CD1c-positive myeloid dendritic cell (primary cell): ENCODE measurements around the gene POU5F1.
"Not testable (repeated sequence)": the region's sequence is repeated elsewhere in the genome, so short reads cannot be mapped to it uniquely, and the experiment has no call there.

Source experiments
- DNase-seq: peaks from one replicate; pipeline ENCODE4 v3.0.0-alpha.2; 2016; ENCODE audit errors: extremely low spot score

Gene POU5F1

GRCh38 chr6:31190488-31190887 is 20.0 kb upstream of the POU5F1 start:
- DNase-seq: no peak

GRCh38 chr6:31189223-31189622 is 18.7 kb upstream of the POU5F1 start:
- not testable (repeated sequence) for DNase-seq

GRCh38 chr6:31187780-31188194 is 17.3 kb upstream of the POU5F1 start:
- no peak for DNase-seq

- DNase-seq: no peak
Observed at GRCh38 chr6:31186052-31186734, 15.7 kb upstream of the POU5F1 start.

GRCh38 chr6:31185695-31186051 is 15.2 kb upstream of the POU5F1 start:
- not testable (repeated sequence) for DNase-seq

GRCh38 chr6:31183859-31184258 is 13.4 kb upstream of the POU5F1 start:
- not testable (repeated sequence) for DNase-seq

GRCh38 chr6:31183287-31183686 is 12.8 kb upstream of the POU5F1 start:
- DNase-seq: not testable (repeated sequence)

GRCh38 chr6:31180500-31180899 is 10.0 kb upstream of the POU5F1 start:
- DNase-seq: peak; percentile 78

GRCh38 chr6:31179896-31180295 is 9.4 kb upstream of the POU5F1 start:
- no peak for DNase-seq

GRCh38 chr6:31179042-31179386 is 8.5 kb upstream of the POU5F1 start:
- DNase-seq: no peak

GRCh38 chr6:31178143-31179041 is 7.9 kb upstream of the POU5F1 start:
- no peak for DNase-seq

GRCh38 chr6:31175971-31176370 is 5.5 kb upstream of the POU5F1 start:
- no peak for DNase-seq

- no peak for DNase-seq
Observed at GRCh38 chr6:31174378-31174777, 3.9 kb upstream of the POU5F1 start.

GRCh38 chr6:31173406-31173805 is 2.9 kb upstream of the POU5F1 start:
- DNase-seq: no peak

GRCh38 chr6:31172973-31173384 is 2.5 kb upstream of the POU5F1 start:
- DNase-seq: no peak

- no peak for DNase-seq
Observed at GRCh38 chr6:31171931-31172905, 1.7 kb upstream of the POU5F1 start.

- DNase-seq: no peak
Observed at GRCh38 chr6:31170987-31171671, 647 bp upstream of the POU5F1 start.

GRCh38 chr6:31169858-31170599 is 453 bp downstream of the POU5F1 start:
- DNase-seq: not testable (repeated sequence)

- DNase-seq: no peak
Observed at GRCh38 chr6:31169123-31169857, 1.2 kb downstream of the POU5F1 start.

GRCh38 chr6:31168606-31169005 is 1.9 kb downstream of the POU5F1 start:
- no peak for DNase-seq
